Muscle layer of duodenum (tissue), 2 donors: ENCODE results near the gene CYP2S1.
"Not testable (repeated sequence)": the region's sequence is repeated elsewhere in the genome, so short reads cannot be mapped to it uniquely, and the experiment has no call there.

Experiments used
- H3K27ac ChIP-seq: one replicate; pipeline ENCODE4 v1.7.0; 2013; ENCODE audit warnings: mild to moderate bottlenecking, low read length
- H3K27me3 ChIP-seq: one replicate; pipeline ENCODE4 v1.7.0; 2013; ENCODE audit warnings: low read depth, mild to moderate bottlenecking, control low read depth, low read length
- H3K36me3 ChIP-seq, 2 donors: one replicate each; pipeline ENCODE4 v1.7.0; 2013; ENCODE audit warnings: low read length in 2 of 2, control low read depth in 1 of 2, mild to moderate bottlenecking in 1 of 2; ENCODE audit not compliant: insufficient read depth in 2 of 2, control insufficient read depth in 1 of 2
- H3K4me1 ChIP-seq, 2 donors: one replicate each; pipeline ENCODE4 v1.7.0; 2013; ENCODE audit warnings: low read length in 2 of 2, mild to moderate bottlenecking in 2 of 2, control low read depth in 1 of 2, moderate library complexity in 1 of 2; ENCODE audit not compliant: insufficient read depth in 2 of 2, control insufficient read depth in 1 of 2
- H3K4me3 ChIP-seq, 2 donors: one replicate each; pipeline ENCODE4 v1.7.0; 2013; ENCODE audit warnings: low read length in 2 of 2, low read depth in 1 of 2, mild to moderate bottlenecking in 1 of 2
- H3K9me3 ChIP-seq, 2 donors: one replicate each; pipeline ENCODE4 v1.7.0; 2013; ENCODE audit warnings: low read length in 2 of 2, control low read depth in 1 of 2, mild to moderate bottlenecking in 1 of 2; ENCODE audit not compliant: control insufficient read depth in 1 of 2
- donor health status: healthy.

CYP2S1 gene

DNA sequence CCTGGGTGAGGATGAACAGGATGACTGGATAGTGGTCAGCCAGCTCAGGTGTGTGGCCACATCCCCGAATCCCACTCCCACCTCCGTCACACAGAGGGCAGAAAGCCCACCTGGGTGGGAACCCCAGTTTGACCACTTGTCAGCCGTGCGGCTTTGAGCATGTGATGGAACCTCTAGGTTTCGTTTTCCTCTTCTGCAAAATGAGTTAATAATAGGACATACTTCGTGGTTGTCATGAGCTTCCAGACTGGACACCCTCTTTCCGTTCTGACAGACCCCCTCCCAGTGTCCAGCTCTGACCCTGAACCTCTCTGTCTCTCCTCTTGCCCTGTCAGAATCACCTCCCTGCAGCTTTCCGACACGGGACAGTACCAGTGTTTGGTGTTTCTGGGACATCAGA lies 27.8 kb downstream of the CYP2S1 start:
- H3K9me3 ChIP-seq, result no peaks in the 10 kb centered on the region
- H3K36me3 ChIP-seq, result peaks cover 0 to 11% of the 10 kb centered on the region in 2 donors
- H3K4me3 ChIP-seq, result peak overlapping the region; percentile 78 to 80
- peak overlapping the region; percentile 84 for H3K27ac ChIP-seq
- H3K4me1 ChIP-seq, result peaks cover 0 to 43% of the 10 kb centered on the region in 2 donors
- no peaks in the 10 kb centered on the region for H3K27me3 ChIP-seq

- H3K4me3 ChIP-seq, result peak overlapping the region in 1 of 2 donors; percentile 80
- H3K27ac ChIP-seq, result peak overlapping the region; percentile 84
- no peaks in the 10 kb centered on the region for H3K9me3 ChIP-seq
- peaks cover 0 to 11% of the 10 kb centered on the region in 2 donors for H3K36me3 ChIP-seq
- H3K4me1 ChIP-seq, result peaks cover 3 to 48% of the 10 kb centered on the region in 2 donors
- H3K27me3 ChIP-seq, result no peaks in the 10 kb centered on the region
Measured at GRCh38 chr19:41221514-41222205, 28.6 kb downstream of the CYP2S1 start.

DNA sequence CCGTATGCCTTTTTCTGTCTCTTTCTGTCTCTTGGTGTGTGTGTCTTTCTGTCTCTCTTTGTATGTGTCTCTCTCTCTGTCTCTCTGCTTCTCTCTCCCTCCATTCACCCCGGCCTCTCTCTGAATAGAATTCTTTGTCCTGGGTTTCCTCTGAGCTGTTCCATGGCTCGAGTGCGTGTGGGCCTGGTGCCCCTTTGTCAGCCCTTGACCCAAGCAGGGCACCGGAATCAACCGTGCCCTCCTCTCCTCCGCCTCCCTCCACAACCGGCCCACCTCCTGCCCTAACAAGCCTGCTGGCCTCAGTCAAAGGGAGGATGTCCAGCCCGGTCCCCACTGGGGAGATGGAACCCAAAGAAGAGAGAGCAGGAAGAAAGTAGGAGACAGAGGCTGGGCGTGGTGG lies 29.2 kb downstream of the CYP2S1 start:
- Histone ChIP-seq H3K4me1 (peaks cover 4 to 46% of the 10 kb centered on the region in 2 donors), H3K27me3 (no peaks in the 10 kb centered on the region), H3K4me3 (peak overlapping the region in 1 of 2 donors; percentile 7), H3K9me3 (no peaks in the 10 kb centered on the region), H3K27ac (peak overlapping the region; percentile 45), H3K36me3 (peaks cover 0 to 11% of the 10 kb centered on the region in 2 donors)

- peaks cover 4 to 11% of the 10 kb centered on the region in 2 donors for H3K36me3 ChIP-seq
- H3K27ac ChIP-seq, result peak overlapping the region; percentile 47
- H3K4me3 ChIP-seq, result peak overlapping the region; percentile 0 to 2
- H3K27me3 ChIP-seq, result no peaks in the 10 kb centered on the region
- H3K4me1 ChIP-seq, result peaks cover 4 to 37% of the 10 kb centered on the region in 2 donors
- H3K9me3 ChIP-seq, result no peaks in the 10 kb centered on the region
Measured at GRCh38 chr19:41223431-41224234, 30.6 kb downstream of the CYP2S1 start.

DNA sequence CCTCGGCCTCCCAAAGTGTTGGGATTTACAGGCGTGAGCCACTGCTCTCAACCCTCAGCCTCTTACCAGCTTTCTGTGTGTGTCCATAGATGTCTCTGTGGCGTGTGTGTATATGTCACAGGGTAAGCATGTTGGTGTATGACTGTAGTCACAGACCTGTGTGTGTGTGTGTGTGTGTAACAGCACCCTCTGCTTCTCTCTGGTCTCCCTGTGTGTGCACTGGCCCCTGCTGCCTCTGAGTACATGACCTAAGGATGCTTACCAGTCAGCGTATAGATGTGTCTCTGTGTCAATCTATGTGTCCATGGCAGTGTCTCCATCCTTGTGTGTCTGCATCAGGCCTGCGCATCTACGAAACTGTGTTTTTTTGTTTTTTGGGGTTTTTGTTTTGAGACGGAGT lies 31.6 kb downstream of the CYP2S1 start:
- Histone ChIP-seq H3K4me1 (peaks cover 4 to 37% of the 10 kb centered on the region in 2 donors), H3K36me3 (peaks cover 4 to 11% of the 10 kb centered on the region in 2 donors), H3K9me3 (no peaks in the 10 kb centered on the region), H3K4me3 (no peak overlapping the region), H3K27me3 (no peaks in the 10 kb centered on the region), H3K27ac (no peak overlapping the region)

GRCh38 chr19:41225238-41226052 lies 32.4 kb downstream of the CYP2S1 start:
- H3K9me3 ChIP-seq, result no peaks in the 10 kb centered on the region
- H3K4me3 ChIP-seq, result peak overlapping the region; percentile 9 to 68
- H3K4me1 ChIP-seq, result peaks cover 4 to 36% of the 10 kb centered on the region in 2 donors
- peak overlapping the region; percentile 81 for H3K27ac ChIP-seq
- H3K27me3 ChIP-seq, result no peaks in the 10 kb centered on the region
- peaks cover 4 to 11% of the 10 kb centered on the region in 2 donors for H3K36me3 ChIP-seq

GRCh38 chr19:41226053-41226873 lies 33.2 kb downstream of the CYP2S1 start:
- Histone ChIP-seq H3K27ac (peak overlapping the region; percentile 81), H3K27me3 (no peaks in the 10 kb centered on the region), H3K9me3 (no peaks in the 10 kb centered on the region), H3K36me3 (peaks cover 4 to 10% of the 10 kb centered on the region in 2 donors), H3K4me1 (peaks cover 4 to 28% of the 10 kb centered on the region in 2 donors), H3K4me3 (peak overlapping the region; percentile 68 to 71)

GRCh38 chr19:41226874-41227390 lies 33.9 kb downstream of the CYP2S1 start:
- peak overlapping the region; percentile 68 to 71 for H3K4me3 ChIP-seq
- H3K4me1 ChIP-seq, result peaks cover 4 to 21% of the 10 kb centered on the region in 2 donors
- no peaks in the 10 kb centered on the region for H3K9me3 ChIP-seq
- H3K27ac ChIP-seq, result peak overlapping the region; percentile 69
- H3K27me3 ChIP-seq, result no peaks in the 10 kb centered on the region
- H3K36me3 ChIP-seq, result peaks cover 4 to 7% of the 10 kb centered on the region in 2 donors

GRCh38 chr19:41228486-41228885 lies 35.5 kb downstream of the CYP2S1 start:
- H3K4me3 ChIP-seq, result no peak overlapping the region

DNA sequence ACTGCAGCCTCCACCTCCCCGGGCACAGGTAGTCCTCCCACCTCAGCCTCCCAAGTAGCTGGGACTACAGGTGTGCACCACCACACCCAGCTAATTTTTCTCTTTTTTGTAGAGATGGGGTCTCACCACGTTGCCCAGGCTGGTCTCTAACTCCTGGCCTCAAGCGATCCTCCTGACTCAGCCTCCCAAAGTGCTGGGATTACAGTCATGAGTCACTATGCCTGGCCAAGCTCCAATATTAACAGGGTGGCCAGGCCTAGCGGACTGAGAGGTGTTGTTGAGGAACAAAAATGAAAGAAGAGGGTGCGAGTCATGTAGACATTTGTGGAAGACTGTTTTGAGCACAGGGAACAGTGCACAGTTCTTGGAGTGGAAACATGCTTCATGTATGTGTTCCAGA lies 36.3 kb downstream of the CYP2S1 start:
- H3K4me1 ChIP-seq, H3K27me3 ChIP-seq, H3K27ac ChIP-seq, H3K9me3 ChIP-seq, H3K4me3 ChIP-seq: not testable (repeated sequence)
- peaks cover 10 to 18% of the 10 kb centered on the region in 2 donors for H3K36me3 ChIP-seq

More at GRCh38 chr19:41228486-41228885, 35.5 kb downstream of the CYP2S1 start:
- Histone ChIP-seq H3K4me1 (peaks cover 4 to 16% of the 10 kb centered on the region in 2 donors), H3K27ac (no peak overlapping the region), H3K9me3 (no peaks in the 10 kb centered on the region), H3K36me3 (peaks cover 4 to 10% of the 10 kb centered on the region in 2 donors), H3K27me3 (no peaks in the 10 kb centered on the region)
